BJ (cell line): ENCODE results near the gene ESYT1. TPM values are rescaled to one million over a fixed set of nuclear protein-coding genes. Genes with fewer than 3 reads are reported as not detected.
"Not testable (repeated sequence)": the region's sequence is repeated elsewhere in the genome, so short reads cannot be mapped to it uniquely, and the experiment has no call there.

Source experiments
- CTCF ChIA-PET: fragments of 350-600 bp; formaldehyde crosslinking; extraction: SDS; loops from one replicate; lab custom pipeline; 2021; ENCODE audit warnings: antibody characterized with exemption, inconsistent platforms; lab: Yijun Ruan, JAX
- POLR2A ChIA-PET: fragments of 300-600 bp; sonication (Branson Sonifier 250); formaldehyde crosslinking; extraction: SDS; loops from one replicate; lab custom pipeline; 2021; ENCODE audit warnings: antibody characterized with exemption; lab: Charles Lee
- DNase-seq: peaks from one replicate; pipeline ENCODE4 v3.0.0-alpha.2; 2011; ENCODE audit warnings: low read depth
- H3K27me3 ChIP-seq: 2 replicates; pipeline ENCODE4 v1.6.0; 2011; ENCODE audit warnings: low read length; ENCODE audit not compliant: control insufficient read depth, insufficient read depth
- H3K36me3 ChIP-seq: 2 replicates; pipeline ENCODE4 v1.5.1; 2011; ENCODE audit warnings: low read length; ENCODE audit not compliant: control insufficient read depth, insufficient read depth
- H3K4me3 ChIP-seq: 2 replicates; pipeline ENCODE4 v1.5.1; 2011; ENCODE audit warnings: low read depth, mild to moderate bottlenecking, control low read depth, low read length
- polyA plus RNA-seq: library from polyadenylated mRNA; depleted of rRNA; stranded (reverse); fragments of >200 nt; gene quantifications from 2 replicates; pipeline ENCODE4 v1.2.3, GENCODE V29; 2011
- TF ChIP-seq, protein P1 (sequence below): IDR thresholded peaks from 2 replicates; pipeline ENCODE4 v1.5.1; 2011; ENCODE audit warnings: low read depth, mild to moderate bottlenecking, control low read depth, inconsistent platforms, low read length, moderate library complexity; ENCODE audit not compliant: insufficient read depth

The ESYT1 gene
- polyA plus RNA-seq, 1 experiment: 264 TPM

GRCh38 chr12:56116267-56117081, 11.6 kb upstream of the ESYT1 start, which contains the start of gene RPL41:
Gene RPL41 (plus strand): TSS chr12:56116633.
- TF ChIP-seq, protein P1, sequence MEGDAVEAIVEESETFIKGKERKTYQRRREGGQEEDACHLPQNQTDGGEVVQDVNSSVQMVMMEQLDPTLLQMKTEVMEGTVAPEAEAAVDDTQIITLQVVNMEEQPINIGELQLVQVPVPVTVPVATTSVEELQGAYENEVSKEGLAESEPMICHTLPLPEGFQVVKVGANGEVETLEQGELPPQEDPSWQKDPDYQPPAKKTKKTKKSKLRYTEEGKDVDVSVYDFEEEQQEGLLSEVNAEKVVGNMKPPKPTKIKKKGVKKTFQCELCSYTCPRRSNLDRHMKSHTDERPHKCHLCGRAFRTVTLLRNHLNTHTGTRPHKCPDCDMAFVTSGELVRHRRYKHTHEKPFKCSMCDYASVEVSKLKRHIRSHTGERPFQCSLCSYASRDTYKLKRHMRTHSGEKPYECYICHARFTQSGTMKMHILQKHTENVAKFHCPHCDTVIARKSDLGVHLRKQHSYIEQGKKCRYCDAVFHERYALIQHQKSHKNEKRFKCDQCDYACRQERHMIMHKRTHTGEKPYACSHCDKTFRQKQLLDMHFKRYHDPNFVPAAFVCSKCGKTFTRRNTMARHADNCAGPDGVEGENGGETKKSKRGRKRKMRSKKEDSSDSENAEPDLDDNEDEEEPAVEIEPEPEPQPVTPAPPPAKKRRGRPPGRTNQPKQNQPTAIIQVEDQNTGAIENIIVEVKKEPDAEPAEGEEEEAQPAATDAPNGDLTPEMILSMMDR: no peak
- Histone ChIP-seq H3K36me3 (peaks cover 13% of the 10 kb centered on the region), H3K27me3 (no peaks in the 10 kb centered on the region), H3K4me3 (peak within 1 kb of the TSS; percentile 71)
- peak; percentile 64 for DNase-seq
- POLR2A ChIA-PET: interaction anchor here (0.7 to 2.1 kb wide), 3 partner anchors 12 to 177 kb away, joined by 5 to 13 read pairs (median 12); partner anchors contain the start of gene PA2G4
- CTCF ChIA-PET: interaction anchor here (1.0 to 6.8 kb wide), 5 partner anchors 9 to 73 kb away, joined by 4 to 134 read pairs (median 8); partner anchors contain the start of genes ESYT1, PA2G4 and SMARCC2

- not testable (repeated sequence) for H3K27me3 ChIP-seq, DNase-seq
- CTCF ChIA-PET: interaction anchor here (1.0 to 6.8 kb wide), 6 partner anchors 9 to 73 kb away, joined by 3 to 134 read pairs (median 19); partner anchors contain the start of genes ESYT1, MYL6, PA2G4 and SMARCC2
- H3K36me3 ChIP-seq: peaks cover 14% of the 10 kb centered on the region
- H3K4me3 ChIP-seq: peak overlapping the region; percentile 72
- POLR2A ChIA-PET: interaction anchor here (1.9 to 2.1 kb wide), 2 partner anchors 13 to 105 kb away, joined by 8 to 13 read pairs; partner anchors contain the start of genes PA2G4 and RNF41
Observed at GRCh38 chr12:56117082-56117706, 10.9 kb upstream of the ESYT1 start.

GRCh38 chr12:56117778-56118687, 10.0 kb upstream of the ESYT1 start, which contains the start of gene ZC3H10:
Gene ZC3H10 (plus strand): TSS chr12:56118266. CDS start chr12:56120563, 2,297 bp downstream.
- H3K36me3 ChIP-seq: peaks cover 11% of the 10 kb centered on the region
- peak within 1 kb of the TSS; percentile 72 for H3K4me3 ChIP-seq
- CTCF ChIA-PET: interaction anchor here (0.6 to 6.8 kb wide), 21 partner anchors 9 to 342 kb away, joined by 3 to 134 read pairs (median 5); partner anchors contain the start of genes ANKRD52, CNPY2, COQ10A and ERBB3
- DNase-seq: peak; percentile 98
- POLR2A ChIA-PET: interaction anchor here (0.6 to 2.1 kb wide), 6 partner anchors 10 to 148 kb away, joined by 3 to 13 read pairs (median 6); partner anchors contain the start of genes ESYT1, MYL6, PA2G4 and RNF41
- TF ChIP-seq, protein P1: peak; percentile 73
- H3K27me3 ChIP-seq: no peaks in the 10 kb centered on the region

- POLR2A ChIA-PET: interaction anchor here (0.6 to 2.1 kb wide), 9 partner anchors 9 to 148 kb away, joined by 3 to 13 read pairs (median 6); partner anchors contain the start of genes ESYT1, MYL6, PA2G4 and RNF41
- TF ChIP-seq, protein P1: no peak
- H3K36me3 ChIP-seq: peaks cover 10% of the 10 kb centered on the region
- peak overlapping the region; percentile 72 for H3K4me3 ChIP-seq
- CTCF ChIA-PET: interaction anchor here (0.6 to 6.8 kb wide), 31 partner anchors 8 to 345 kb away, joined by 3 to 134 read pairs (median 5); partner anchors contain the start of genes ANKRD52, CNPY2, COQ10A and CS
- H3K27me3 ChIP-seq: no peaks in the 10 kb centered on the region
- DNase-seq: no peak
Observed at GRCh38 chr12:56118688-56119357, 9.2 kb upstream of the ESYT1 start.
